HepG2 (cell line): ENCODE data around the gene GNG7. TPM values are rescaled to one million over a fixed set of nuclear protein-coding genes. Genes with fewer than 3 reads are reported as not detected.
A peak's percentile ranks its signal among the peaks of the same experiment; 100 is the strongest.

Source experiments
- DNMT1 ChIP-seq: sonication (generic); formaldehyde crosslinking; IDR thresholded peaks from 2 replicates; pipeline ENCODE4 v1.5.1; 2020; ENCODE audit warnings: mild to moderate bottlenecking, missing genetic modification reagents
- FOSL2 ChIP-seq: sonication (generic); formaldehyde crosslinking; IDR thresholded peaks from 2 replicates; pipeline ENCODE4 v1.4.0; 2020; ENCODE audit warnings: missing genetic modification reagents
- HDAC1 ChIP-seq: sonication (generic); formaldehyde crosslinking; IDR thresholded peaks from 2 replicates; pipeline ENCODE4 v1.5.1; 2020; ENCODE audit warnings: mild to moderate bottlenecking, missing genetic modification reagents
- MTA1 ChIP-seq: sonication (generic); formaldehyde crosslinking; IDR thresholded peaks from 2 replicates; pipeline ENCODE4 v1.4.0; 2020; ENCODE audit warnings: missing genetic modification reagents, mild to moderate bottlenecking, borderline replicate concordance
- NFATC3 ChIP-seq: sonication (generic); formaldehyde crosslinking; IDR thresholded peaks from 2 replicates; pipeline ENCODE4 v1.5.1; 2020; ENCODE audit warnings: mild to moderate bottlenecking, missing genetic modification reagents
- NR2F6 ChIP-seq, 2 experiments: IDR thresholded peaks; 2 replicates each; pipeline ENCODE4 v1.6.1; 2016; ENCODE audit warnings: antibody characterized with exemption in 1 of 2, mild to moderate bottlenecking in 1 of 2
- SPEN ChIP-seq: sonication (generic); formaldehyde crosslinking; IDR thresholded peaks from 2 replicates; pipeline ENCODE4 v1.5.1; 2020; ENCODE audit warnings: low read depth, mild to moderate bottlenecking, missing genetic modification reagents
- TBL1XR1 ChIP-seq: fragments of 150-350 bp; IDR thresholded peaks from 2 replicates; pipeline ENCODE4 v1.6.1; 2014; ENCODE audit warnings: borderline replicate concordance, low read length; ENCODE audit not compliant: partially characterized antibody
- TCF7 ChIP-seq: sonication (generic); IDR thresholded peaks from 2 replicates; pipeline ENCODE4 v1.6.1; 2016; ENCODE audit warnings: antibody characterized with exemption, low read depth
- ZFP36L1 ChIP-seq: sonication (generic); formaldehyde crosslinking; IDR thresholded peaks from 2 replicates; pipeline ENCODE4 v1.8.0; 2022; ENCODE audit warnings: mild to moderate bottlenecking, missing genetic modification reagents, moderate library complexity
- ZMAT3 ChIP-seq: sonication (generic); formaldehyde crosslinking; conservative IDR thresholded peaks from 2 replicates; pipeline ENCODE4 v1.7.0; 2021; ENCODE audit warnings: missing genetic modification reagents
- ZNF12 ChIP-seq: sonication (generic); formaldehyde crosslinking; IDR thresholded peaks from 2 replicates; pipeline ENCODE4 v1.5.0; 2020; ENCODE audit warnings: missing genetic modification reagents
- ZNF124 ChIP-seq: sonication (generic); formaldehyde crosslinking; IDR thresholded peaks from 2 replicates; pipeline ENCODE4 v1.4.0; 2020; ENCODE audit warnings: missing genetic modification reagents
- ZNF264 ChIP-seq: sonication (generic); formaldehyde crosslinking; IDR thresholded peaks from 2 replicates; pipeline ENCODE4 v1.4.0; 2020; ENCODE audit warnings: missing genetic modification reagents
- ZNF552 ChIP-seq: sonication (generic); formaldehyde crosslinking; IDR thresholded peaks from 2 replicates; pipeline ENCODE4 v1.9.0; 2022; ENCODE audit warnings: missing genetic modification reagents, mild to moderate bottlenecking, borderline replicate concordance
- ZNF768 ChIP-seq: sonication (generic); formaldehyde crosslinking; IDR thresholded peaks from 2 replicates; pipeline ENCODE4 v1.4.0; 2020; ENCODE audit warnings: missing genetic modification reagents
- ZSCAN20 ChIP-seq: sonication (generic); formaldehyde crosslinking; IDR thresholded peaks from 2 replicates; pipeline ENCODE4 v1.4.0; 2020; ENCODE audit warnings: missing genetic modification reagents, mild to moderate bottlenecking, borderline replicate concordance
- polyA plus RNA-seq, 8 experiments: library from polyadenylated mRNA; depleted of rRNA in 3 of 8; stranded (reverse) in 7 of 8; unstranded in 1 of 8; fragments of >200 nt; fragmentation: Illumina TruSeq in 4 of 8; extraction: Trizol in 4 of 8; gene quantifications; 2 replicates each; pipeline versions ENCODE4 v1.2.1 to v1.2.3, GENCODE V29; 2011 to 2016; ENCODE audit warnings: low read depth in 4 of 8, missing spikeins in 1 of 8, mixed read lengths in 1 of 8; ENCODE audit not compliant: insufficient read depth in 1 of 8
- total RNA-seq, 5 experiments: library from RNA; depleted of rRNA; stranded (reverse); fragments of >200 nt; fragmentation: Illumina TruSeq; extraction: Trizol; gene quantifications; 2 replicates each; pipeline ENCODE4 v1.2.3, GENCODE V29; 2016; ENCODE audit warnings: low read depth in 1 of 5
- TF ChIP-seq, protein P1 (sequence below): IDR thresholded peaks from 2 replicates; pipeline ENCODE4 v1.4.0; 2020; ENCODE audit warnings: mild to moderate bottlenecking, missing genetic modification reagents
- TF ChIP-seq, protein P2 (sequence below): sonication (generic); formaldehyde crosslinking; IDR thresholded peaks from 2 replicates; pipeline ENCODE4 v1.4.0; 2020; ENCODE audit warnings: missing genetic modification reagents
- TF ChIP-seq, protein P3 (sequence below): sonication (generic); formaldehyde crosslinking; IDR thresholded peaks from 2 replicates; pipeline ENCODE4 v1.8.1; 2023; ENCODE audit warnings: missing genetic modification reagents, inconsistent platforms, borderline replicate concordance

The GNG7 gene
- total and polyA plus RNA-seq, 2 of the 13 experiments (the other 11 are each of a cell fraction or from before 2014, with no cell fraction given): 1.4 to 3.3 TPM

DNA sequence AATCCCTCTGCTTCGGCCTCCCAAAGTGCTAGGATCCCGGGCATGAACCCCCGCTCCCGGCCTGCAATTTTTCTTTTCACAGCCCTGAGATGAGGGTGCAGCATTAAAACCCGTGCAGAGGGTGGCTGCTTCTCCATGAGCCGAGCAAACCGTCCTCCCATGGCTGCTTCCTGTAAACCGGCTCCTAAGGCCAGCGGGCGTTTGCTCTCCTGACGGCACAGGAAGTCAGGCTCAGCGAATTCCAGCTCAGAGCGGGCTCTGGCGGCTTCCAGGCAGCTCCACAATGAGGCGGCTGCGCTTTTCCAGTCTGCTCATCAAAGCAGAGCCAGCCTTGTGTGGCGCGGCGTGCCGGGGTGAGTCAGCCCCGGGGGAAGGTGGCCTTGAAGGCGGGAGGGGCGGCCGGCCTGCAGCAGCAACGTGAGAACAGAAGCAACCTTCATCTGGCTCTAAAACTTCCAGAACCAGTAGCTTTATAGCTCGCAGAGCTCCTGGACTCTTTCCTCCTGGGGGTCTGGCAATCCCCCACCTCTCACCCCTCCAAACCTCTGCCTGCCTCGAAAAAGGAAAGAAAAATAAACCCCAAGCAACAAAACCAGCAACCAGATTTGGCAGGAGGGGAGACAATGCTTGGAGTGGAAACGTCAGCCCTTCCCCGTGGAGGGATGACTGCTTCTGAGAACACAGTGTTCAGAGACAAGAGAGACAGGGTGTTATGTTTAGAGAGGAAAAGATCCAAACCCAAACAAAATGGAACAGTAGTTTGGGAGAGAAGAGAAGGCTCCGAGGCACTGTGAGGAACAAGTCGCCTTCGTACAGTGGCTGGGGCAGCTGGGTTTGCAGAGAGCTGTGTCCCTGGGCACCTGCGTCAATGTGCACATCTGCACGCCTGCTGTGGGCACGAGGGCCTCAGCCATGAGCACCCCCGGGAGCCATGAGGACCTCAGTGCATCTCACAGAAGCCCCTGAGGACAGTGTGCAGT lies 158.7 kb downstream of the GNG7 start (continued):
- TF ChIP-seq NFATC3 (CRISPR knock-in tag) (peak; percentile 41; the same call in 1 of the 2 replicates), ZSCAN20 (CRISPR knock-in tag) (peak; percentile 15; the same call in 1 of the 2 replicates), HDAC1 (peak; percentile 90), SPEN (CRISPR knock-in tag) (peak; percentile 74; the same call in 1 of the 2 replicates), ZFP36L1 (CRISPR knock-in tag) (0 out of 2 replicates have a peak, but pooled peaks have one; percentile 51), MTA1 (CRISPR knock-in tag) (peak; percentile 75; the same call in 1 of the 2 replicates), DNMT1 (CRISPR knock-in tag) (no peak), ZNF768 (CRISPR knock-in tag) (peak; percentile 53; the same call in 1 of the 2 replicates), FOSL2 (CRISPR knock-in tag) (peak; percentile 99), TBL1XR1 (peak; percentile 16), ZNF124 (CRISPR knock-in tag) (peak; percentile 82), ZNF12 (CRISPR knock-in tag) (peak; percentile 79; the same call in 1 of the 2 replicates), ZNF264 (CRISPR knock-in tag) (no peak; the same call in 1 of the 2 replicates), ZNF552 (CRISPR knock-in tag) (no peak), NR2F6 (IDR thresholded peaks at IDR 0.05) (no peak), NR2F6 (CRISPR knock-in tag; IDR thresholded peaks at IDR 0.05) (peak; percentile 83), TCF7 (peak; percentile 79), ZMAT3 (CRISPR knock-in tag) (peak; percentile 76; the same call in 1 of the 2 replicates)
- TF ChIP-seq, protein P1, sequence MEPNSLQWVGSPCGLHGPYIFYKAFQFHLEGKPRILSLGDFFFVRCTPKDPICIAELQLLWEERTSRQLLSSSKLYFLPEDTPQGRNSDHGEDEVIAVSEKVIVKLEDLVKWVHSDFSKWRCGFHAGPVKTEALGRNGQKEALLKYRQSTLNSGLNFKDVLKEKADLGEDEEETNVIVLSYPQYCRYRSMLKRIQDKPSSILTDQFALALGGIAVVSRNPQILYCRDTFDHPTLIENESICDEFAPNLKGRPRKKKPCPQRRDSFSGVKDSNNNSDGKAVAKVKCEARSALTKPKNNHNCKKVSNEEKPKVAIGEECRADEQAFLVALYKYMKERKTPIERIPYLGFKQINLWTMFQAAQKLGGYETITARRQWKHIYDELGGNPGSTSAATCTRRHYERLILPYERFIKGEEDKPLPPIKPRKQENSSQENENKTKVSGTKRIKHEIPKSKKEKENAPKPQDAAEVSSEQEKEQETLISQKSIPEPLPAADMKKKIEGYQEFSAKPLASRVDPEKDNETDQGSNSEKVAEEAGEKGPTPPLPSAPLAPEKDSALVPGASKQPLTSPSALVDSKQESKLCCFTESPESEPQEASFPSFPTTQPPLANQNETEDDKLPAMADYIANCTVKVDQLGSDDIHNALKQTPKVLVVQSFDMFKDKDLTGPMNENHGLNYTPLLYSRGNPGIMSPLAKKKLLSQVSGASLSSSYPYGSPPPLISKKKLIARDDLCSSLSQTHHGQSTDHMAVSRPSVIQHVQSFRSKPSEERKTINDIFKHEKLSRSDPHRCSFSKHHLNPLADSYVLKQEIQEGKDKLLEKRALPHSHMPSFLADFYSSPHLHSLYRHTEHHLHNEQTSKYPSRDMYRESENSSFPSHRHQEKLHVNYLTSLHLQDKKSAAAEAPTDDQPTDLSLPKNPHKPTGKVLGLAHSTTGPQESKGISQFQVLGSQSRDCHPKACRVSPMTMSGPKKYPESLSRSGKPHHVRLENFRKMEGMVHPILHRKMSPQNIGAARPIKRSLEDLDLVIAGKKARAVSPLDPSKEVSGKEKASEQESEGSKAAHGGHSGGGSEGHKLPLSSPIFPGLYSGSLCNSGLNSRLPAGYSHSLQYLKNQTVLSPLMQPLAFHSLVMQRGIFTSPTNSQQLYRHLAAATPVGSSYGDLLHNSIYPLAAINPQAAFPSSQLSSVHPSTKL (CRISPR knock-in tag): peak; percentile 93
- TF ChIP-seq, protein P2, sequence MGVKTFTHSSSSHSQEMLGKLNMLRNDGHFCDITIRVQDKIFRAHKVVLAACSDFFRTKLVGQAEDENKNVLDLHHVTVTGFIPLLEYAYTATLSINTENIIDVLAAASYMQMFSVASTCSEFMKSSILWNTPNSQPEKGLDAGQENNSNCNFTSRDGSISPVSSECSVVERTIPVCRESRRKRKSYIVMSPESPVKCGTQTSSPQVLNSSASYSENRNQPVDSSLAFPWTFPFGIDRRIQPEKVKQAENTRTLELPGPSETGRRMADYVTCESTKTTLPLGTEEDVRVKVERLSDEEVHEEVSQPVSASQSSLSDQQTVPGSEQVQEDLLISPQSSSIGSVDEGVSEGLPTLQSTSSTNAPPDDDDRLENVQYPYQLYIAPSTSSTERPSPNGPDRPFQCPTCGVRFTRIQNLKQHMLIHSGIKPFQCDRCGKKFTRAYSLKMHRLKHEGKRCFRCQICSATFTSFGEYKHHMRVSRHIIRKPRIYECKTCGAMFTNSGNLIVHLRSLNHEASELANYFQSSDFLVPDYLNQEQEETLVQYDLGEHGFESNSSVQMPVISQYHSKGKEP: peak; percentile 24; the same call in 1 of the 2 replicates
- TF ChIP-seq, protein P3, sequence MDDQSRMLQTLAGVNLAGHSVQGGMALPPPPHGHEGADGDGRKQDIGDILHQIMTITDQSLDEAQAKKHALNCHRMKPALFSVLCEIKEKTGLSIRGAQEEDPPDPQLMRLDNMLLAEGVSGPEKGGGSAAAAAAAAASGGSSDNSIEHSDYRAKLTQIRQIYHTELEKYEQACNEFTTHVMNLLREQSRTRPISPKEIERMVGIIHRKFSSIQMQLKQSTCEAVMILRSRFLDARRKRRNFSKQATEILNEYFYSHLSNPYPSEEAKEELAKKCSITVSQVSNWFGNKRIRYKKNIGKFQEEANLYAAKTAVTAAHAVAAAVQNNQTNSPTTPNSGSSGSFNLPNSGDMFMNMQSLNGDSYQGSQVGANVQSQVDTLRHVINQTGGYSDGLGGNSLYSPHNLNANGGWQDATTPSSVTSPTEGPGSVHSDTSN (CRISPR knock-in tag): no peak
